ENCODE measurements around the gene DCLRE1A. TPM values are rescaled to one million over a fixed set of nuclear protein-coding genes. Genes with fewer than 3 reads are reported as not detected.

The DCLRE1A gene
- total and polyA plus RNA-seq, 9 of the 15 experiments (the other 6 are each of a cell fraction or from before 2014, with no cell fraction given) = 8.5 to 25.5 (median 15.5) TPM

DNA sequence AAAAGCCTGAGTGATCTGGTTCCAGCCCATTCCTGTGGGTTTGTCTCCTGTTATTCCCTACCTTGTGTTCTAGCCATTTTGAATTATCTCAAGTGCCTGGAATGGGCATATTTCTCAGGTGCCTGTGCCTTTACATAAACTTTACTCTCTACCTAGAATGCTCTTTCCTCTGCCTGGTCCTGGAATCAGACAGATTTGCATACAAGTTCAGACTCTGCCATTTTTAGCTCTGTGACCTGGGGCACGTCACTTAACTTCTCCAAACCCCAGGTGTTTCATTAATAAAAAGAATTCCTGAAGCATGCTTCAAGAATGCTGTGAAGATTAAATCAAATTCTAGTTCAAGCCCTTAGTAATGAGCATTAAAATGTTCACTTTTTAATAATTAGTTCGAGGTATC lies 7.8 kb downstream of the DCLRE1A start:
- Histone ChIP-seq H3K9me3 (replicated peaks; ENCODE audit: control insufficient read depth, insufficient read depth, low read depth, low read length) (no peaks in the 10 kb centered on the region), H3K4me1 (replicated peaks in 1 of 2; ENCODE audit: control insufficient read depth in 2 of 2, insufficient read depth in 2 of 2, low read length in 2 of 2) (peaks cover 0 to 5% of the 10 kb centered on the region in 2 experiments; a peak in 2 of 5 replicates), H4K20me1 (replicated peaks; ENCODE audit: control insufficient read depth, insufficient read depth, low read length) (no peaks in the 10 kb centered on the region), H3K9ac (ENCODE audit: insufficient read depth in 1 of 2, low read depth in 2 of 2, low read length in 2 of 2) (no peak overlapping the region), H2AFZ (ENCODE audit: low read depth, low read length) (no peak overlapping the region), H3K79me2 (ENCODE audit: control insufficient read depth, insufficient read depth, low read length) (peaks cover 26% of the 10 kb centered on the region), H3K27ac (ENCODE audit: extremely low read depth, low read depth, low read length) (no peak overlapping the region), H3K4me2 (ENCODE audit: insufficient read depth, low read length) (no peak overlapping the region), H3K27me3 (ENCODE audit: control insufficient read depth in 2 of 2, insufficient read depth in 2 of 2, low read length in 2 of 2) (no peaks in the 10 kb centered on the region), H3K36me3 (ENCODE audit: control insufficient read depth, insufficient read depth, low read length) (peaks cover 59% of the 10 kb centered on the region), H3K4me3 (no peak overlapping the region), H3K9me1 (ENCODE audit: control insufficient read depth, insufficient read depth, low read length) (no peaks in the 10 kb centered on the region)
- POLR2A ChIA-PET = interaction anchor here (1.2 kb wide), 1 partner anchor 11 kb away, joined by 4 read pairs; no protein-coding TSS in a partner anchor
- TF ChIP-seq SETDB1 (IDR thresholded peaks at IDR 0.05; ENCODE audit: low read length) (no peak), YY1 (IDR thresholded peaks at IDR 0.05; ENCODE audit: borderline replicate concordance in 1 of 3, control insufficient read depth in 1 of 3, extremely low read depth in 1 of 3, insufficient read depth in 3 of 3, insufficient read length in 1 of 3, insufficient replicate concordance in 2 of 3, low read depth in 1 of 3, low read length in 2 of 3) (no peak), EWSR1 (IDR thresholded peaks at IDR 0.05; ENCODE audit: borderline replicate concordance, low read depth, partially characterized antibody) (no peak), U2AF2 (optimal IDR thresholded peaks at IDR 0.05; ENCODE audit: low read depth, low read length) (no peak), WHSC1 (IDR thresholded peaks at IDR 0.05; ENCODE audit: low read length) (no peak), FOXP1 (CRISPR knock-in tag; IDR thresholded peaks at IDR 0.05) (no peak), ZNF143 (CRISPR knock-in tag; IDR thresholded peaks at IDR 0.05) (no peak), BRCA1 (IDR thresholded peaks at IDR 0.05) (no peak), BRCA1 (CRISPR knock-in tag; IDR thresholded peaks at IDR 0.05) (no peak)
- TF ChIP-seq, protein P1, sequence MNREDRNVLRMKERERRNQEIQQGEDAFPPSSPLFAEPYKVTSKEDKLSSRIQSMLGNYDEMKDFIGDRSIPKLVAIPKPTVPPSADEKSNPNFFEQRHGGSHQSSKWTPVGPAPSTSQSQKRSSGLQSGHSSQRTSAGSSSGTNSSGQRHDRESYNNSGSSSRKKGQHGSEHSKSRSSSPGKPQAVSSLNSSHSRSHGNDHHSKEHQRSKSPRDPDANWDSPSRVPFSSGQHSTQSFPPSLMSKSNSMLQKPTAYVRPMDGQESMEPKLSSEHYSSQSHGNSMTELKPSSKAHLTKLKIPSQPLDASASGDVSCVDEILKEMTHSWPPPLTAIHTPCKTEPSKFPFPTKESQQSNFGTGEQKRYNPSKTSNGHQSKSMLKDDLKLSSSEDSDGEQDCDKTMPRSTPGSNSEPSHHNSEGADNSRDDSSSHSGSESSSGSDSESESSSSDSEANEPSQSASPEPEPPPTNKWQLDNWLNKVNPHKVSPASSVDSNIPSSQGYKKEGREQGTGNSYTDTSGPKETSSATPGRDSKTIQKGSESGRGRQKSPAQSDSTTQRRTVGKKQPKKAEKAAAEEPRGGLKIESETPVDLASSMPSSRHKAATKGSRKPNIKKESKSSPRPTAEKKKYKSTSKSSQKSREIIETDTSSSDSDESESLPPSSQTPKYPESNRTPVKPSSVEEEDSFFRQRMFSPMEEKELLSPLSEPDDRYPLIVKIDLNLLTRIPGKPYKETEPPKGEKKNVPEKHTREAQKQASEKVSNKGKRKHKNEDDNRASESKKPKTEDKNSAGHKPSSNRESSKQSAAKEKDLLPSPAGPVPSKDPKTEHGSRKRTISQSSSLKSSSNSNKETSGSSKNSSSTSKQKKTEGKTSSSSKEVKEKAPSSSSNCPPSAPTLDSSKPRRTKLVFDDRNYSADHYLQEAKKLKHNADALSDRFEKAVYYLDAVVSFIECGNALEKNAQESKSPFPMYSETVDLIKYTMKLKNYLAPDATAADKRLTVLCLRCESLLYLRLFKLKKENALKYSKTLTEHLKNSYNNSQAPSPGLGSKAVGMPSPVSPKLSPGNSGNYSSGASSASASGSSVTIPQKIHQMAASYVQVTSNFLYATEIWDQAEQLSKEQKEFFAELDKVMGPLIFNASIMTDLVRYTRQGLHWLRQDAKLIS (CRISPR knock-in tag; IDR thresholded peaks at IDR 0.05) = no peak
- TF ChIP-seq, protein P2, sequence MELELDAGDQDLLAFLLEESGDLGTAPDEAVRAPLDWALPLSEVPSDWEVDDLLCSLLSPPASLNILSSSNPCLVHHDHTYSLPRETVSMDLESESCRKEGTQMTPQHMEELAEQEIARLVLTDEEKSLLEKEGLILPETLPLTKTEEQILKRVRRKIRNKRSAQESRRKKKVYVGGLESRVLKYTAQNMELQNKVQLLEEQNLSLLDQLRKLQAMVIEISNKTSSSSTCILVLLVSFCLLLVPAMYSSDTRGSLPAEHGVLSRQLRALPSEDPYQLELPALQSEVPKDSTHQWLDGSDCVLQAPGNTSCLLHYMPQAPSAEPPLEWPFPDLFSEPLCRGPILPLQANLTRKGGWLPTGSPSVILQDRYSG (tag; conservative IDR thresholded peaks at IDR 0.05; ENCODE audit: low read depth) = no peak
- TF ChIP-seq, protein P3, sequence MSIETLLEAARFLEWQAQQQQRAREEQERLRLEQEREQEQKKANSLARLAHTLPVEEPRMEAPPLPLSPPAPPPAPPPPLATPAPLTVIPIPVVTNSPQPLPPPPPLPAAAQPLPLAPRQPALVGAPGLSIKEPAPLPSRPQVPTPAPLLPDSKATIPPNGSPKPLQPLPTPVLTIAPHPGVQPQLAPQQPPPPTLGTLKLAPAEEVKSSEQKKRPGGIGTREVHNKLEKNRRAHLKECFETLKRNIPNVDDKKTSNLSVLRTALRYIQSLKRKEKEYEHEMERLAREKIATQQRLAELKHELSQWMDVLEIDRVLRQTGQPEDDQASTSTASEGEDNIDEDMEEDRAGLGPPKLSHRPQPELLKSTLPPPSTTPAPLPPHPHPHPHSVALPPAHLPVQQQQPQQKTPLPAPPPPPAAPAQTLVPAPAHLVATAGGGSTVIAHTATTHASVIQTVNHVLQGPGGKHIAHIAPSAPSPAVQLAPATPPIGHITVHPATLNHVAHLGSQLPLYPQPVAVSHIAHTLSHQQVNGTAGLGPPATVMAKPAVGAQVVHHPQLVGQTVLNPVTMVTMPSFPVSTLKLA (conservative IDR thresholded peaks at IDR 0.05) = no peak
- TF ChIP-seq, protein P4, sequence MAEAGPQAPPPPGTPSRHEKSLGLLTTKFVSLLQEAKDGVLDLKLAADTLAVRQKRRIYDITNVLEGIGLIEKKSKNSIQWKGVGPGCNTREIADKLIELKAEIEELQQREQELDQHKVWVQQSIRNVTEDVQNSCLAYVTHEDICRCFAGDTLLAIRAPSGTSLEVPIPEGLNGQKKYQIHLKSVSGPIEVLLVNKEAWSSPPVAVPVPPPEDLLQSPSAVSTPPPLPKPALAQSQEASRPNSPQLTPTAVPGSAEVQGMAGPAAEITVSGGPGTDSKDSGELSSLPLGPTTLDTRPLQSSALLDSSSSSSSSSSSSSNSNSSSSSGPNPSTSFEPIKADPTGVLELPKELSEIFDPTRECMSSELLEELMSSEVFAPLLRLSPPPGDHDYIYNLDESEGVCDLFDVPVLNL (CRISPR knock-in tag; IDR thresholded peaks at IDR 0.05; ENCODE audit: low read depth) = no peak
- BruUV-seq (replicated peaks) = no TSS peak
- DNase-seq (ENCODE audit: extremely low read depth in 1 of 4, low spot score in 3 of 4) = no peak
- intact Hi-C loops (cut with micrococcal nuclease) (no loop called here), in situ Hi-C loops (cut with MboI) (no loop called here)
- FAIRE-seq = no peak
- CTCF ChIA-PET (ENCODE audit: low intra/inter-chr PET ratio) = no interaction called here
- no peak for ATAC-seq
- 82% methylated on average over 2 of the region's 2 CpGs for WGBS (ENCODE audit: insufficient coverage, low coverage, missing lambda C conversion rate)
